Mesenchymal stem cell (in vitro differentiated cells and primary cell): Measurements from ENCODE around the gene NOC4L.
A peak's percentile ranks its signal among the peaks of the same experiment; 100 is the strongest.

Experiments used
- DNase-seq: peaks from one replicate; pipeline ENCODE4 v3.0.0-alpha.2; 2013
- H2AFZ ChIP-seq: one replicate; pipeline ENCODE4 v1.6.1; 2013; ENCODE audit warnings: low read depth, mild to moderate bottlenecking, control low read depth, inconsistent platforms, low read length, moderate library complexity
- H2AK5ac ChIP-seq: 2 replicates; pipeline ENCODE4 v1.6.1; 2013; ENCODE audit warnings: low read length, moderate library complexity, mild to moderate bottlenecking, inconsistent platforms; ENCODE audit not compliant: severe bottlenecking
- H2BK120ac ChIP-seq: one replicate; pipeline ENCODE4 v1.6.1; 2013; ENCODE audit warnings: low read depth, mild to moderate bottlenecking, inconsistent platforms, low read length, moderate library complexity
- H2BK12ac ChIP-seq, 2 experiments: one replicate each; pipeline ENCODE4 v1.6.1; 2013; ENCODE audit warnings: inconsistent platforms in 2 of 2, low read length in 2 of 2, mild to moderate bottlenecking in 2 of 2, moderate library complexity in 2 of 2, control low read depth in 1 of 2
- H2BK15ac ChIP-seq: one replicate; pipeline ENCODE4 v1.6.1; 2013; ENCODE audit warnings: mild to moderate bottlenecking, low read depth, inconsistent platforms; ENCODE audit not compliant: poor library complexity, severe bottlenecking
- H2BK5ac ChIP-seq: 2 replicates; pipeline ENCODE4 v1.6.1; 2013; ENCODE audit warnings: low read depth, mild to moderate bottlenecking, low read length, control low read depth, inconsistent platforms; ENCODE audit not compliant: poor library complexity, severe bottlenecking
- H3K14ac ChIP-seq, 2 experiments: one replicate each; pipeline ENCODE4 v1.6.1; 2013; ENCODE audit warnings: inconsistent platforms in 2 of 2, low read length in 2 of 2, control low read depth in 1 of 2, mild to moderate bottlenecking in 1 of 2, moderate library complexity in 1 of 2
- H3K18ac ChIP-seq, 2 experiments: one replicate each; pipeline ENCODE4 v1.6.1; 2013; ENCODE audit warnings: inconsistent platforms in 2 of 2, low read length in 2 of 2, control low read depth in 1 of 2, low read depth in 1 of 2, mild to moderate bottlenecking in 1 of 2
- H3K23ac ChIP-seq, 2 experiments: one replicate each; pipeline ENCODE4 v1.6.1; 2013; ENCODE audit warnings: inconsistent platforms in 2 of 2, low read length in 2 of 2, mild to moderate bottlenecking in 2 of 2, moderate library complexity in 2 of 2, control low read depth in 1 of 2
- H3K27ac ChIP-seq: 2 replicates; pipeline ENCODE4 v1.5.1; 2013; ENCODE audit warnings: mild to moderate bottlenecking, moderate library complexity, low read length, control low read depth, inconsistent platforms; ENCODE audit not compliant: poor library complexity, severe bottlenecking
- H3K27me3 ChIP-seq, 2 experiments: 2 replicates each; pipeline versions ENCODE4 v1.6.1 to v1.7.0; 2013; ENCODE audit warnings: low read length in 2 of 2, mild to moderate bottlenecking in 2 of 2, moderate library complexity in 2 of 2, control low read depth in 1 of 2, inconsistent platforms in 1 of 2; ENCODE audit not compliant: control insufficient read depth in 1 of 2, insufficient read depth in 1 of 2
- H3K36me3 ChIP-seq, 2 experiments: 2 replicates each; pipeline versions ENCODE4 v1.6.1 to v1.7.0; 2013; ENCODE audit warnings: low read length in 2 of 2, control low read depth in 1 of 2, inconsistent platforms in 1 of 2, low read depth in 1 of 2, mild to moderate bottlenecking in 1 of 2; ENCODE audit not compliant: insufficient read depth in 2 of 2, control insufficient read depth in 1 of 2
- H3K4ac ChIP-seq, 2 experiments: one replicate each; pipeline ENCODE4 v1.6.1; 2013; ENCODE audit warnings: inconsistent platforms in 2 of 2, low read length in 2 of 2, mild to moderate bottlenecking in 2 of 2, moderate library complexity in 2 of 2, control low read depth in 1 of 2, low read depth in 1 of 2
- H3K4me1 ChIP-seq: 2 replicates; pipeline ENCODE4 v1.6.1; 2013; ENCODE audit warnings: low read depth, low read length, control low read depth; ENCODE audit not compliant: control insufficient read depth, insufficient read depth
- H3K4me2 ChIP-seq: 2 replicates; pipeline ENCODE4 v1.6.1; 2013; ENCODE audit warnings: low read length, mild to moderate bottlenecking, inconsistent platforms; ENCODE audit not compliant: poor library complexity, severe bottlenecking
- H3K4me3 ChIP-seq, 2 experiments: 2 replicates each; pipeline versions ENCODE4 v1.5.1 to v1.7.0; 2013; ENCODE audit warnings: low read length in 2 of 2, mild to moderate bottlenecking in 2 of 2, control low read depth in 1 of 2, low read depth in 1 of 2; ENCODE audit not compliant: insufficient read depth in 1 of 2
- H3K79me1 ChIP-seq: replicated peaks from 2 replicates; pipeline ENCODE4 v1.6.1; 2013; ENCODE audit warnings: mild to moderate bottlenecking, control low read depth, low read length, inconsistent platforms; ENCODE audit not compliant: poor library complexity, severe bottlenecking
- H3K9ac ChIP-seq: 2 replicates; pipeline ENCODE4 v1.7.0; 2013; ENCODE audit warnings: mild to moderate bottlenecking, low read length, moderate library complexity
- H3K9me3 ChIP-seq: 2 replicates; pipeline ENCODE4 v1.7.0; 2013; ENCODE audit warnings: mild to moderate bottlenecking, low read length; ENCODE audit not compliant: control insufficient read depth
- H4K8ac ChIP-seq: one replicate; pipeline ENCODE4 v1.6.1; 2013; ENCODE audit warnings: inconsistent platforms, mild to moderate bottlenecking, low read length, moderate library complexity
- H4K91ac ChIP-seq: one replicate; pipeline ENCODE4 v1.6.1; 2013; ENCODE audit warnings: mild to moderate bottlenecking, low read length, inconsistent platforms
- WGBS: methylation state at CpG from one replicate; pipeline ENCODE4 v1.1.7; 2013; ENCODE audit warnings: mixed read lengths; 5-methylcytosine and 5-hydroxymethylcytosine counted together

Gene NOC4L

DNA sequence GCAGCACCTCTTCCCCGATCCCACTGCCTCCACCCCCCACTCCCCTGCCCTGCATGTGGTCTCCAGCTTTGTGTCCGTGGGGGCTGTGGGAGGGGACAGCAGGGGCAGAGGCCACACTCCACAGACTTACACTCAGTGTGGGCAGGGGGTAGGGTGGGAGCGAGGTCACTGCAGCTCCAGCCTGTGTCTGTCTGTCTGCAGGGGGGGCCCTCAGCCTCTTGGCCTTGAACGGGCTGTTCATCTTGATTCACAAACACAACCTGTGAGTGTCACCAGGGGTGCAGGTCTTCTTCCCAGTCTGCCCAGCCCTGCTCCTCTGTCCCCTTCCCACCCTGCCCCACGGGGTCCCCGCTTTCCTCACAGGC lies 6.5 kb downstream of the NOC4L start:
- H2BK12ac ChIP-seq: no peak overlapping the region
- no peak overlapping the region for H3K23ac ChIP-seq
- no peak overlapping the region for H2AFZ ChIP-seq
- peaks cover 7% of the 10 kb centered on the region for H3K4me1 ChIP-seq
- H3K36me3 ChIP-seq: peaks cover 9 to 64% of the 10 kb centered on the region in 2 experiments
- no peak overlapping the region for H2BK15ac ChIP-seq
- no peak for DNase-seq
- H3K27ac ChIP-seq: no peak overlapping the region
- no peak overlapping the region for H3K14ac ChIP-seq
- H4K8ac ChIP-seq: no peak overlapping the region
- no peak overlapping the region for H3K4me3 ChIP-seq
- H3K9me3 ChIP-seq: no peaks in the 10 kb centered on the region
- H3K4me2 ChIP-seq: no peak overlapping the region
- no peak overlapping the region for H4K91ac ChIP-seq
- WGBS: 86% methylated on average over 5 of the region's 6 CpGs
- no peak overlapping the region for H2AK5ac ChIP-seq
- H3K4ac ChIP-seq: no peak overlapping the region
- H3K79me1 ChIP-seq: peaks cover 38% of the 10 kb centered on the region
- no peak overlapping the region for H3K9ac ChIP-seq
- H2BK120ac ChIP-seq: no peak overlapping the region
- no peak overlapping the region for H2BK5ac ChIP-seq
- H3K18ac ChIP-seq: no peak overlapping the region
- H3K27me3 ChIP-seq: peaks cover 0 to 12% of the 10 kb centered on the region in 2 experiments

- Histone ChIP-seq H2BK15ac (no peak overlapping the region), H3K18ac (no peak overlapping the region), H3K14ac (no peak overlapping the region), H3K4ac (no peak overlapping the region), H2BK12ac (no peak overlapping the region), H3K9ac (no peak overlapping the region), H3K79me1 (peaks cover 35% of the 10 kb centered on the region), H3K23ac (no peak overlapping the region), H3K4me3 (no peak overlapping the region), H3K4me2 (no peak overlapping the region), H4K8ac (no peak overlapping the region), H2AK5ac (no peak overlapping the region), H3K27me3 (peaks cover 0 to 12% of the 10 kb centered on the region in 2 experiments), H3K9me3 (no peaks in the 10 kb centered on the region), H3K4me1 (peaks cover 6% of the 10 kb centered on the region), H2BK5ac (no peak overlapping the region), H2BK120ac (no peak overlapping the region), H4K91ac (no peak overlapping the region), H3K27ac (no peak overlapping the region), H2AFZ (no peak overlapping the region), H3K36me3 (peaks cover 11 to 66% of the 10 kb centered on the region in 2 experiments)
- no peak for DNase-seq
- 96% methylated on average over 31 of the region's 36 CpGs for WGBS
These were observed 7.0 kb downstream of the NOC4L start for GRCh38 chr12:132151145-132151765.

GRCh38 chr12:132151766-132152410 lies 7.6 kb downstream of the NOC4L start:
- Histone ChIP-seq H3K23ac (no peak overlapping the region), H3K27me3 (peaks cover 0 to 12% of the 10 kb centered on the region in 2 experiments), H3K36me3 (peaks cover 15 to 67% of the 10 kb centered on the region in 2 experiments), H3K4ac (no peak overlapping the region), H2BK12ac (no peak overlapping the region), H3K18ac (no peak overlapping the region), H2BK120ac (no peak overlapping the region), H3K9ac (no peak overlapping the region), H3K4me1 (peaks cover 8% of the 10 kb centered on the region), H3K9me3 (no peaks in the 10 kb centered on the region), H2AK5ac (no peak overlapping the region), H3K27ac (no peak overlapping the region), H2AFZ (no peak overlapping the region), H4K8ac (no peak overlapping the region), H3K4me3 (no peak overlapping the region), H3K4me2 (no peak overlapping the region), H2BK5ac (no peak overlapping the region), H3K79me1 (peaks cover 32% of the 10 kb centered on the region), H4K91ac (no peak overlapping the region), H3K14ac (no peak overlapping the region), H2BK15ac (peak overlapping the region; percentile 60)
- WGBS: 91% methylated on average over 32 of the region's 32 CpGs
- DNase-seq: no peak

DNA sequence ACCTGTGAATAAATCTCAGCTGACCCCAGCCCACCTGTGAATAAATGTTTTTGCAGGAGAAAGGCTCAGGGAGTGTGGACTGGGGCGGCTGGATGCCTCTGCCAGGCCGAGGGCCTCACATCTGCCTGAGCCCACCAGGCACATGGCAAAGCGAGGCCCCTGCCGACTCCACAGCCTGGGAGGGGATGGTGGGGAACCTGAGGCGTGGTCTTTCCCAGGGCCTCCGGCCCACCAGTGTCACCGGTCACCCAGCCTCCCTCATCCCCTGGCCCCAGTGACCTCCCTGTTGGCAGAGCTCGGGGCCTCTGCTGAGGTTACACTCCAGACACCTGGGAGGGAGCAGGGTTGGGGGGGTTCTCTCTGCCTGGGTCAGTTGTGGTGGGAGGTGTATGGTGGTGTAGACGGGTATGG lies 8.2 kb downstream of the NOC4L start:
- no peak overlapping the region for H4K8ac ChIP-seq
- no peak for DNase-seq
- no peak overlapping the region for H2BK120ac ChIP-seq
- no peak overlapping the region for H3K4me3 ChIP-seq
- peaks cover 0 to 12% of the 10 kb centered on the region in 2 experiments for H3K27me3 ChIP-seq
- H3K4me2 ChIP-seq: no peak overlapping the region
- peaks cover 8% of the 10 kb centered on the region for H3K4me1 ChIP-seq
- no peak overlapping the region for H3K27ac ChIP-seq
- no peak overlapping the region for H4K91ac ChIP-seq
- H2AK5ac ChIP-seq: no peak overlapping the region
- no peak overlapping the region for H2BK12ac ChIP-seq
- H3K9ac ChIP-seq: no peak overlapping the region
- H3K23ac ChIP-seq: no peak overlapping the region
- H3K14ac ChIP-seq: no peak overlapping the region
- no peak overlapping the region for H3K4ac ChIP-seq
- no peak overlapping the region for H2BK15ac ChIP-seq
- no peak overlapping the region for H2AFZ ChIP-seq
- H2BK5ac ChIP-seq: no peak overlapping the region
- H3K36me3 ChIP-seq: peaks cover 21 to 67% of the 10 kb centered on the region in 2 experiments
- peaks cover 28% of the 10 kb centered on the region for H3K79me1 ChIP-seq
- no peak overlapping the region for H3K18ac ChIP-seq
- no peaks in the 10 kb centered on the region for H3K9me3 ChIP-seq
- WGBS: 95% methylated on average over 9 of the region's 9 CpGs
